GM12878 (cell line): Measurements from ENCODE around the gene CCDC195. TPM values are rescaled to one million over a fixed set of nuclear protein-coding genes. Genes with fewer than 3 reads are reported as not detected.

Experiments used
- ATAC-seq: fragments of 200-7000 bp; cut with Tn5 transposase; 3 replicates; pipeline ENCODE4 v1.9.1; 2020; ENCODE audit warnings: mild to moderate bottlenecking, moderate library complexity
- BruUV-seq: library from RNA; stranded (reverse); fragments of 400-500 nt; replicated peaks from 2 replicates; lab custom pipeline; 2021; lab: Mats Ljungman, UMichigan
- CTCF ChIA-PET: fragments of 300-600 bp; sonication (Branson Sonifier 250); formaldehyde crosslinking; extraction: SDS; loops from one replicate; lab custom pipeline; 2021; ENCODE audit warnings: inconsistent platforms; lab: Yijun Ruan, JAX
- POLR2A ChIA-PET: fragments of 350-600 bp; formaldehyde crosslinking; extraction: SDS; loops from one replicate; lab custom pipeline; 2021; ENCODE audit warnings: inconsistent platforms; lab: Charles Lee
- RAD21 ChIA-PET: fragments of 300-600 bp; sonication (Branson Sonifier 250); formaldehyde crosslinking; loops from one replicate; lab custom pipeline; 2023; ENCODE audit warnings: antibody characterized with exemption; ENCODE audit not compliant: unreplicated experiment; lab: Charles Lee
- SMC1A ChIA-PET: fragments of 300-600 bp; sonication (Branson Sonifier 250); formaldehyde crosslinking; loops from one replicate; lab custom pipeline; 2023; ENCODE audit not compliant: unreplicated experiment, uncharacterized antibody; lab: Charles Lee
- DNase-seq: peaks from one replicate; pipeline ENCODE4 v3.0.0-alpha.2; 2011; ENCODE audit warnings: low read depth, low spot score
- FAIRE-seq: peaks from 3 replicates; lab custom pipeline; 2011; peaks lifted over from hg19 to GRCh38; lab: Jason Lieb, UNC
- H2AFZ ChIP-seq: 2 replicates; pipeline ENCODE4 v1.6.0; 2011; ENCODE audit warnings: low read depth, low read length, control low read depth; ENCODE audit not compliant: control insufficient read depth
- H3K27ac ChIP-seq: 2 replicates; pipeline ENCODE4 v1.5.1; 2011; ENCODE audit warnings: control low read depth; ENCODE audit not compliant: control insufficient read depth, insufficient read depth
- H3K27me3 ChIP-seq, 2 experiments: replicated peaks in 1 of 2; 2 replicates each; pipeline versions ENCODE4 v1.6.0 to v1.6.1; 2011; ENCODE audit warnings: low read length in 1 of 2; ENCODE audit not compliant: control insufficient read depth in 2 of 2, insufficient read depth in 2 of 2
- H3K36me3 ChIP-seq, 2 experiments: 2 replicates each; pipeline ENCODE4 v1.5.1; 2011; ENCODE audit warnings: low read length in 1 of 2; ENCODE audit not compliant: control insufficient read depth in 2 of 2, insufficient read depth in 2 of 2
- H3K4me1 ChIP-seq: 2 replicates; pipeline ENCODE4 v1.6.1; 2011; ENCODE audit warnings: mild to moderate bottlenecking, low read length, moderate library complexity, mixed read lengths; ENCODE audit not compliant: control insufficient read depth, insufficient read depth
- H3K4me2 ChIP-seq: 2 replicates; pipeline ENCODE4 v1.6.0; 2011; ENCODE audit warnings: control low read depth; ENCODE audit not compliant: control insufficient read depth, insufficient read depth
- H3K4me3 ChIP-seq: fragments of 200-600 bp; sonication (generic); 2 replicates; pipeline ENCODE4 v1.5.1; 2016
- H3K79me2 ChIP-seq: 2 replicates; pipeline ENCODE4 v1.6.0; 2011; ENCODE audit warnings: low read length; ENCODE audit not compliant: control insufficient read depth, insufficient read depth
- H3K9ac ChIP-seq: 2 replicates; pipeline ENCODE4 v1.8.0; 2011; ENCODE audit warnings: low read length, control low read depth, mixed read lengths; ENCODE audit not compliant: control insufficient read depth, insufficient read depth
- H3K9me3 ChIP-seq: replicated peaks from 3 replicates; pipeline ENCODE4 v1.5.1; 2011; ENCODE audit warnings: mild to moderate bottlenecking, low read length; ENCODE audit not compliant: control insufficient read depth, insufficient read depth
- H4K20me1 ChIP-seq: 2 replicates; pipeline ENCODE4 v1.6.0; 2011; ENCODE audit not compliant: control insufficient read depth, insufficient read depth
- BCL11A ChIP-seq: IDR thresholded peaks from 2 replicates; pipeline ENCODE4 v1.6.1; 2011; ENCODE audit warnings: low read depth, low read length
- BRCA1 ChIP-seq: IDR thresholded peaks from 2 replicates; pipeline ENCODE4 v1.6.1; 2011; ENCODE audit warnings: low read depth, low read length, improper control_type of control experiment
- ETV6 ChIP-seq, 2 experiments: fragments of 450-650 bp in 1 of 2; IDR thresholded peaks in 1 of 2; conservative IDR thresholded peaks in 1 of 2; 2 replicates each; pipeline ENCODE4 v1.6.1; 2014; ENCODE audit warnings: antibody characterized with exemption in 1 of 2, borderline replicate concordance in 1 of 2, low read depth in 1 of 2, mild to moderate bottlenecking in 1 of 2, moderate library complexity in 1 of 2
- HCFC1 ChIP-seq: fragments of 150-350 bp; IDR thresholded peaks from 2 replicates; pipeline ENCODE4 v1.6.1; 2014; ENCODE audit warnings: low read length
- NBN ChIP-seq: fragments of 450-650 bp; IDR thresholded peaks from 2 replicates; pipeline ENCODE4 v1.6.1; 2016
- NFIC ChIP-seq: IDR thresholded peaks from 2 replicates; pipeline ENCODE4 v1.6.1; 2012; ENCODE audit warnings: low read depth, mild to moderate bottlenecking, inconsistent platforms, low read length, moderate library complexity
- NKRF ChIP-seq: fragments of 450-650 bp; conservative IDR thresholded peaks from 2 replicates; pipeline ENCODE4 v1.6.1; 2017; ENCODE audit warnings: mild to moderate bottlenecking, moderate library complexity
- NR2F1 ChIP-seq: fragments of 450-650 bp; conservative IDR thresholded peaks from 2 replicates; pipeline ENCODE4 v1.6.1; 2017; ENCODE audit warnings: mild to moderate bottlenecking
- POU2F2 ChIP-seq: IDR thresholded peaks from 3 replicates; pipeline ENCODE4 v1.6.1; 2011; ENCODE audit warnings: low read depth, mild to moderate bottlenecking, low read length, borderline replicate concordance
- SKIL ChIP-seq: fragments of 450-650 bp; IDR thresholded peaks from 2 replicates; pipeline ENCODE4 v1.6.1; 2017; ENCODE audit warnings: mild to moderate bottlenecking, low read depth, inconsistent platforms; ENCODE audit not compliant: poor library complexity, severe bottlenecking
- SMARCA5 ChIP-seq: fragments of 450-650 bp; IDR thresholded peaks from 2 replicates; pipeline ENCODE4 v1.6.1; 2017; ENCODE audit warnings: mild to moderate bottlenecking
- SREBF2 ChIP-seq: IDR thresholded peaks from 2 replicates; pipeline ENCODE4 v1.6.1; 2012; ENCODE audit warnings: mild to moderate bottlenecking, low read length
- ZNF207 ChIP-seq: fragments of 450-650 bp; IDR thresholded peaks from 2 replicates; pipeline ENCODE4 v1.6.1; 2014; ENCODE audit warnings: antibody characterized with exemption, mild to moderate bottlenecking, borderline replicate concordance
- ZNF384 ChIP-seq: IDR thresholded peaks from 2 replicates; pipeline ENCODE4 v1.6.1; 2012; ENCODE audit warnings: low read depth, mild to moderate bottlenecking, low read length, improper control_type of control experiment, borderline replicate concordance
- WGBS: methylation state at CpG from one replicate; pipeline ENCODE4 v1.1.6; 2016; ENCODE audit warnings: low lambda C conversion rate; ENCODE audit not compliant: insufficient replicate concordance, insufficient coverage; ENCODE audit errors: missing lambda C conversion rate; 5-methylcytosine and 5-hydroxymethylcytosine counted together
- in situ Hi-C: fragments of 300-500 bp; cut with MboI; formaldehyde crosslinking; loops from 9 replicates; pipeline ENCODE4 v1.14.3; 2018; ENCODE audit warnings: mixed read lengths
- intact Hi-C: fragments of 100-400 bp; cut with micrococcal nuclease; formaldehyde crosslinking; loops from one replicate; pipeline ENCODE4 v1.14.2; 2022; ENCODE audit not compliant: unreplicated experiment
- polyA plus RNA-seq, 11 experiments: library from polyadenylated mRNA; depleted of rRNA in 4 of 11; unstranded in 6 of 11; stranded (reverse) in 5 of 11; fragments of >200 nt; fragmentation: Nextera tagmentation in 4 of 11; fragmentation: Illumina TruSeq in 1 of 11; extraction: Ambion mirVana in 4 of 11; extraction: Trizol in 1 of 11; gene quantifications; 1 replicate in 1 of 11; 2 replicates in 10 of 11; pipeline versions ENCODE4 v1.2.1 to v1.2.3, GENCODE V29; 2011 to 2016; ENCODE audit warnings: inconsistent platforms in 2 of 11, missing spikeins in 2 of 11, low read depth in 1 of 11
- total RNA-seq, 4 experiments: library from RNA; depleted of rRNA in 3 of 4; stranded (reverse); fragments of >200 nt in 3 of 4; fragmentation: Illumina TruSeq in 1 of 4; extraction: Trizol in 1 of 4; gene quantifications; 2 replicates each; pipeline versions ENCODE4 v1.2.1 to v1.2.3, GENCODE V29; 2013 to 2021
- TF ChIP-seq, protein P1 (sequence below): IDR thresholded peaks from 2 replicates; pipeline ENCODE4 v1.6.1; 2011; ENCODE audit warnings: low read depth, mild to moderate bottlenecking, low read length, moderate library complexity, borderline replicate concordance; ENCODE audit errors: extremely low read depth
- TF ChIP-seq, protein P2 (sequence below): fragments of 450-650 bp; IDR thresholded peaks from 2 replicates; pipeline ENCODE4 v1.6.1; 2017; ENCODE audit warnings: mild to moderate bottlenecking, moderate library complexity

Gene CCDC195
- total and polyA plus RNA-seq, 10 of the 15 experiments (the other 5 are each of a cell fraction or from before 2014, with no cell fraction given), result not detected

DNA sequence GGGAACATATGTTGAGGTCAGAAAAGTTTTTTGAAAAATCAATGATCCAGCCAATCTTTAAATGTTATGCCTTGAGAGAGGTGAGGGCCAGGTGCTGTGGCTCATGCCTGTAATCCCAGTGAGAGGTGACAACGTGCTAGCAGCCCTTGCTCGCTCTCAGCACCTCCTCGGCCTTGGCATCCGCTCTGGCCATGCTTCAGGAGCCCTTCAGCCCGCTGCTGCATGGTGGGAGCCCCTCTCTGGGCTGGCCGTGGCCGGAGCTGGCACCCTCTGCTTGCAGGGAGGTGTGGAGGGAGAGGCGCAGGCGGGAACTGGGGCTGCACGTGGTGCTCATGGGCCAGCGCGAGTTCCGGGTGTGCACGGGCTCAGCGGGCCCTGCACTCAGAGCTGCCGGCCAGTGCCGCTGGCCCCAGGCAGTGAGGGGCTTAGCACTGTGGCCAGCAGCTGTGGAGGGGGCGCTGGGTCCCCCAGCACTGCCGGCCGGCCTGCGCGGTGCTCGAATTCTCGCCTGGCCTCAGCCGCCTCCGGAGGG lies 61.1 kb downstream of the CCDC195 start:
- H3K36me3 ChIP-seq, result no peaks in the 10 kb centered on the region
- in situ Hi-C loops, result no loop called here
- H2AFZ ChIP-seq, result no peak overlapping the region
- no peak overlapping the region for H3K9ac ChIP-seq
- no peak for TF ChIP-seq HCFC1
- TF ChIP-seq, protein P1, sequence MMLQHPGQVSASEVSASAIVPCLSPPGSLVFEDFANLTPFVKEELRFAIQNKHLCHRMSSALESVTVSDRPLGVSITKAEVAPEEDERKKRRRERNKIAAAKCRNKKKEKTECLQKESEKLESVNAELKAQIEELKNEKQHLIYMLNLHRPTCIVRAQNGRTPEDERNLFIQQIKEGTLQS, result no peak
- no peak for TF ChIP-seq ETV6 (conservative IDR thresholded peaks at IDR 0.05 in 1 of 2, IDR thresholded peaks at IDR 0.05 in 1 of 2; ENCODE audit: borderline replicate concordance in 1 of 2, low read depth in 1 of 2)
- no peak for TF ChIP-seq NR2F1
- no peak for TF ChIP-seq SMARCA5
- no peak for TF ChIP-seq BRCA1
- TF ChIP-seq NFIC, result no peak
- TF ChIP-seq ZNF384, result no peak
- no peak for TF ChIP-seq SKIL
- TF ChIP-seq SREBF2, result no peak
- no peak for TF ChIP-seq ZNF207
- TF ChIP-seq, protein P2, sequence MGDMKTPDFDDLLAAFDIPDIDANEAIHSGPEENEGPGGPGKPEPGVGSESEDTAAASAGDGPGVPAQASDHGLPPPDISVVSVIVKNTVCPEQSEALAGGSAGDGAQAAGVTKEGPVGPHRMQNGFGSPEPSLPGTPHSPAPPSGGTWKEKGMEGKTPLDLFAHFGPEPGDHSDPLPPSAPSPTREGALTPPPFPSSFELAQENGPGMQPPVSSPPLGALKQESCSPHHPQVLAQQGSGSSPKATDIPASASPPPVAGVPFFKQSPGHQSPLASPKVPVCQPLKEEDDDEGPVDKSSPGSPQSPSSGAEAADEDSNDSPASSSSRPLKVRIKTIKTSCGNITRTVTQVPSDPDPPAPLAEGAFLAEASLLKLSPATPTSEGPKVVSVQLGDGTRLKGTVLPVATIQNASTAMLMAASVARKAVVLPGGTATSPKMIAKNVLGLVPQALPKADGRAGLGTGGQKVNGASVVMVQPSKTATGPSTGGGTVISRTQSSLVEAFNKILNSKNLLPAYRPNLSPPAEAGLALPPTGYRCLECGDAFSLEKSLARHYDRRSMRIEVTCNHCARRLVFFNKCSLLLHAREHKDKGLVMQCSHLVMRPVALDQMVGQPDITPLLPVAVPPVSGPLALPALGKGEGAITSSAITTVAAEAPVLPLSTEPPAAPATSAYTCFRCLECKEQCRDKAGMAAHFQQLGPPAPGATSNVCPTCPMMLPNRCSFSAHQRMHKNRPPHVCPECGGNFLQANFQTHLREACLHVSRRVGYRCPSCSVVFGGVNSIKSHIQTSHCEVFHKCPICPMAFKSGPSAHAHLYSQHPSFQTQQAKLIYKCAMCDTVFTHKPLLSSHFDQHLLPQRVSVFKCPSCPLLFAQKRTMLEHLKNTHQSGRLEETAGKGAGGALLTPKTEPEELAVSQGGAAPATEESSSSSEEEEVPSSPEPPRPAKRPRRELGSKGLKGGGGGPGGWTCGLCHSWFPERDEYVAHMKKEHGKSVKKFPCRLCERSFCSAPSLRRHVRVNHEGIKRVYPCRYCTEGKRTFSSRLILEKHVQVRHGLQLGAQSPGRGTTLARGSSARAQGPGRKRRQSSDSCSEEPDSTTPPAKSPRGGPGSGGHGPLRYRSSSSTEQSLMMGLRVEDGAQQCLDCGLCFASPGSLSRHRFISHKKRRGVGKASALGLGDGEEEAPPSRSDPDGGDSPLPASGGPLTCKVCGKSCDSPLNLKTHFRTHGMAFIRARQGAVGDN, result no peak
- no peak for TF ChIP-seq NKRF
- no peak for TF ChIP-seq POU2F2
- TF ChIP-seq BCL11A, result no peak
- TF ChIP-seq NBN, result no peak
- no peaks in the 10 kb centered on the region for H3K79me2 ChIP-seq
- no peaks in the 10 kb centered on the region; the same call in 1 of the 3 replicates for H3K9me3 ChIP-seq
- H3K4me3 ChIP-seq, result no peak overlapping the region
- FAIRE-seq (no peak), DNase-seq (no peak), ATAC-seq (no peak)
- SMC1A ChIA-PET, result interaction anchor here (0.6 to 1.0 kb wide), 2 partner anchors 48 to 124 kb away, joined by 3 read pairs; no protein-coding TSS in a partner anchor
- RAD21 ChIA-PET, result interaction anchor here (0.6 to 0.9 kb wide), 2 partner anchors 122 to 1010 kb away, joined by 3 read pairs; no protein-coding TSS in a partner anchor
- H3K27ac ChIP-seq, result no peak overlapping the region
- no peaks in the 10 kb centered on the region for H4K20me1 ChIP-seq
- intact Hi-C loops, result no loop called here
- H3K4me2 ChIP-seq, result no peak overlapping the region
- CTCF ChIA-PET, result interaction anchor here (0.6 to 1.3 kb wide), 7 partner anchors 47 to 661 kb away, joined by 3 to 6 read pairs (median 3); no protein-coding TSS in a partner anchor
- 81% methylated on average over 15 of the region's 26 CpGs for WGBS
- H3K27me3 ChIP-seq, result no peaks in the 10 kb centered on the region
- no TSS peak for BruUV-seq
- no peaks in the 10 kb centered on the region for H3K4me1 ChIP-seq
- POLR2A ChIA-PET, result no interaction called here
